Type B pancreatic cell (in vitro differentiated cells): ENCODE results near the gene PITPNC1. TPM values are rescaled to one million over a fixed set of nuclear protein-coding genes. Genes with fewer than 3 reads are reported as not detected.

Source experiments
- DNase-seq: peaks from one replicate; pipeline ENCODE4 v3.0.0; 2021; ENCODE audit warnings: mixed read lengths; ENCODE audit not compliant: unreplicated experiment; ENCODE audit errors: extremely low spot score
- H3K27ac Mint-ChIP-seq: 2 replicates; pipeline ENCODE4 v1.8.0; 2021; ENCODE audit warnings: mild to moderate bottlenecking, mixed read lengths
- H3K27me3 Mint-ChIP-seq: 2 replicates; pipeline ENCODE4 v1.8.0; 2021; ENCODE audit warnings: mixed read lengths
- H3K36me3 Mint-ChIP-seq: 2 replicates; pipeline ENCODE4 v1.8.0; 2021; ENCODE audit warnings: mixed read lengths
- H3K4me1 Mint-ChIP-seq: one replicate; pipeline ENCODE4 v1.8.0; 2021; ENCODE audit warnings: mixed read lengths; ENCODE audit not compliant: unreplicated experiment
- H3K4me3 Mint-ChIP-seq: 2 replicates; pipeline ENCODE4 v1.8.0; 2021; ENCODE audit warnings: mild to moderate bottlenecking, mixed read lengths
- H3K9me3 Mint-ChIP-seq: 2 replicates; pipeline ENCODE4 v1.8.0; 2021; ENCODE audit warnings: mixed read lengths
- total RNA-seq: library from RNA; stranded (reverse); gene quantifications from 2 replicates; pipeline ENCODE4 v1.2.1, GENCODE V29; 2021; ENCODE audit warnings: low replicate concordance
- TF ChIP-seq, protein P1 (sequence below): fragments of 200-600 bp; sonication (generic); conservative IDR thresholded peaks from 2 replicates; pipeline ENCODE4 v1.5.0; 2021; ENCODE audit warnings: antibody characterized with exemption, mild to moderate bottlenecking

PITPNC1 gene
- total RNA-seq, 1 donor from 2014 or later: 18.7 TPM

DNA sequence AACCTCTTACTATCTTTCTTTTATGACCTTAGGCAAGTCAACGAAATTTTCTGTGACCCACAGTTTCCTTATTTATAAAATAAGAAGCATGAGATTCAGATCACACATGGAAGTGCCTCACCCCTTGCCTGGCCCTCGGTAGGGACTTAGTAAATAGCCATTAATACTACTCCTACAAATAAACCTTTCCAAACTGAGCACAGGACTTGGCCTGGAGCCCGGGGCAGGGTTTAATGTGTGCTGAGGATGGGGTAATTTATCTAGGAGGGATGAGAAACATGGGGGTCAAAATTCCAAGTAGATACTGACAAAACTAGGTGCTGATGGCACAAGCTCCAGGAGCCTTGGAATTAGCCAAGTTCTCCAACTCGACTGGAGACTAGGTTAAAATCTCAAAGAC lies 35.0 kb downstream of the PITPNC1 start:
- Mint-ChIP-seq H3K36me3 (peaks cover 4% of the 10 kb centered on the region), H3K27me3 (no peaks in the 10 kb centered on the region), H3K4me1 (no peaks in the 10 kb centered on the region), H3K9me3 (peaks cover 8% of the 10 kb centered on the region), H3K4me3 (no peak overlapping the region), H3K27ac (no peak overlapping the region)
- TF ChIP-seq, protein P1, sequence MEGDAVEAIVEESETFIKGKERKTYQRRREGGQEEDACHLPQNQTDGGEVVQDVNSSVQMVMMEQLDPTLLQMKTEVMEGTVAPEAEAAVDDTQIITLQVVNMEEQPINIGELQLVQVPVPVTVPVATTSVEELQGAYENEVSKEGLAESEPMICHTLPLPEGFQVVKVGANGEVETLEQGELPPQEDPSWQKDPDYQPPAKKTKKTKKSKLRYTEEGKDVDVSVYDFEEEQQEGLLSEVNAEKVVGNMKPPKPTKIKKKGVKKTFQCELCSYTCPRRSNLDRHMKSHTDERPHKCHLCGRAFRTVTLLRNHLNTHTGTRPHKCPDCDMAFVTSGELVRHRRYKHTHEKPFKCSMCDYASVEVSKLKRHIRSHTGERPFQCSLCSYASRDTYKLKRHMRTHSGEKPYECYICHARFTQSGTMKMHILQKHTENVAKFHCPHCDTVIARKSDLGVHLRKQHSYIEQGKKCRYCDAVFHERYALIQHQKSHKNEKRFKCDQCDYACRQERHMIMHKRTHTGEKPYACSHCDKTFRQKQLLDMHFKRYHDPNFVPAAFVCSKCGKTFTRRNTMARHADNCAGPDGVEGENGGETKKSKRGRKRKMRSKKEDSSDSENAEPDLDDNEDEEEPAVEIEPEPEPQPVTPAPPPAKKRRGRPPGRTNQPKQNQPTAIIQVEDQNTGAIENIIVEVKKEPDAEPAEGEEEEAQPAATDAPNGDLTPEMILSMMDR: no peak
- DNase-seq: no peak

- Mint-ChIP-seq H3K4me3 (no peak overlapping the region), H3K27me3 (no peaks in the 10 kb centered on the region), H3K4me1 (no peaks in the 10 kb centered on the region), H3K27ac (no peak overlapping the region), H3K9me3 (peaks cover 8% of the 10 kb centered on the region), H3K36me3 (peaks cover 4% of the 10 kb centered on the region)
- no peak for DNase-seq
- TF ChIP-seq, protein P1: no peak
Measured at GRCh38 chr17:67412941-67413340, 35.9 kb downstream of the PITPNC1 start.

- Mint-ChIP-seq H3K36me3 (peaks cover 4% of the 10 kb centered on the region), H3K4me1 (peaks cover 3% of the 10 kb centered on the region), H3K27ac (no peak overlapping the region), H3K4me3 (no peak overlapping the region), H3K9me3 (peaks cover 8% of the 10 kb centered on the region), H3K27me3 (no peaks in the 10 kb centered on the region)
- TF ChIP-seq, protein P1: no peak
- DNase-seq: no peak
Measured at GRCh38 chr17:67413388-67413787, 36.3 kb downstream of the PITPNC1 start.

- TF ChIP-seq, protein P1: no peak
- Mint-ChIP-seq H3K9me3 (peaks cover 8% of the 10 kb centered on the region), H3K27me3 (no peaks in the 10 kb centered on the region), H3K27ac (no peak overlapping the region), H3K36me3 (no peaks in the 10 kb centered on the region), H3K4me3 (no peak overlapping the region), H3K4me1 (peaks cover 3% of the 10 kb centered on the region)
- DNase-seq: no peak
Measured at GRCh38 chr17:67414130-67414529, 37.0 kb downstream of the PITPNC1 start.

GRCh38 chr17:67414559-67414958 lies 37.5 kb downstream of the PITPNC1 start:
- Mint-ChIP-seq H3K27ac (no peak overlapping the region), H3K4me3 (no peak overlapping the region), H3K27me3 (no peaks in the 10 kb centered on the region), H3K9me3 (peaks cover 8% of the 10 kb centered on the region), H3K36me3 (no peaks in the 10 kb centered on the region), H3K4me1 (peaks cover 3% of the 10 kb centered on the region)
- TF ChIP-seq, protein P1: no peak
- DNase-seq: no peak

DNA sequence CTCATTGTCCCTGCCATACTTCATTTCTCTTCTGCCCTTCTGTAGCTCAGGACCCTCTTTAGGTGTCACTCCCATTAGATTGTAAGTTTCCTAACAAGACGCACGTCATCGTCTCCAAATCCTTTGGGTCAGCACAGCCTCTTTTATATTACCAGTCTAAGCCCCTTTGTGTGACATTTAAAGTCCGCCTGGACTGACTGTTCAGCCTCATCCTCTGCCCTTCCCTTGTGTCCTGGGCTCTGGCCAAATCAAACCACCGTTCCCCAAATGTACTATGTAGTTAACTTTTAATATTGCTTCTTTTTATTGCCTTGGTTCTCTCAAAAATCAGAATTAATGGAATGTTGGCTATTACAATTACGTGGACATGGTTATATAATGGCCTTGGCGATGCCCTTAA lies 38.2 kb downstream of the PITPNC1 start:
- TF ChIP-seq, protein P1: no peak
- Mint-ChIP-seq H3K27me3 (no peaks in the 10 kb centered on the region), H3K4me3 (no peak overlapping the region), H3K9me3 (peaks cover 5% of the 10 kb centered on the region), H3K27ac (no peak overlapping the region), H3K36me3 (no peaks in the 10 kb centered on the region), H3K4me1 (peaks cover 3% of the 10 kb centered on the region)
- no peak for DNase-seq
